GM13977 (cell line): ENCODE measurements around the gene LIMS1.
"Not testable (repeated sequence)": the region's sequence is repeated elsewhere in the genome, so short reads cannot be mapped to it uniquely, and the experiment has no call there.

Source experiments
- DNase-seq: peaks from one replicate; pipeline ENCODE4 v3.0.0; 2012; ENCODE audit warnings: low spot score
- in situ Hi-C: fragments of 300-500 bp; cut with MboI; formaldehyde crosslinking; loops from one replicate; pipeline ENCODE4 v1.12.0; 2022; ENCODE audit warnings: low sequenced_read_pairs, low pct_unique_long_range_greater_than_20kb, mixed read lengths, inconsistent platforms; ENCODE audit not compliant: unreplicated experiment
- TF ChIP-seq, protein P1 (sequence below): IDR thresholded peaks from 2 replicates; pipeline ENCODE4 v1.5.1; 2012; ENCODE audit warnings: mild to moderate bottlenecking, control low read depth; ENCODE audit not compliant: insufficient read depth; ENCODE audit errors: extremely low read depth, missing control alignments

The LIMS1 gene

DNA sequence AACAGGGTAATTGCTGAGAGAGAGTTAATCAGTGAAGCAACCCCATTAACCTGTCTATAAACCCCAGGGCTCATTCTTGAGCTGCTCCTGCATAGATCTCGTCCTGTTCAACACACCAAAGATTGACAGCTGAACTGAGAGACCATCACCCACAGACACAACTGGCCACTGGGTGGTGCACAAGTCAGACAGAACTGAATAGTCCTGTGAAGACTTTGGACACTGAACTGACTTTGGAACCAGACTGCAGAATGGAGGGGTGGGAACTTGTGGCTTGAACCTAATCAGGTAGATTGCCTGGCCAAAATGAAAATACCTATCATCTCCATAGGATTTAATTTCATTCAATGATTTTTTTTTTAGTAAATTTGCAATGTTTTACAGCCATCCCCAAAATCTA is 155.7 kb downstream of the LIMS1 start:
- in situ Hi-C loops, DNase-seq: not testable (repeated sequence)
- TF ChIP-seq, protein P1, sequence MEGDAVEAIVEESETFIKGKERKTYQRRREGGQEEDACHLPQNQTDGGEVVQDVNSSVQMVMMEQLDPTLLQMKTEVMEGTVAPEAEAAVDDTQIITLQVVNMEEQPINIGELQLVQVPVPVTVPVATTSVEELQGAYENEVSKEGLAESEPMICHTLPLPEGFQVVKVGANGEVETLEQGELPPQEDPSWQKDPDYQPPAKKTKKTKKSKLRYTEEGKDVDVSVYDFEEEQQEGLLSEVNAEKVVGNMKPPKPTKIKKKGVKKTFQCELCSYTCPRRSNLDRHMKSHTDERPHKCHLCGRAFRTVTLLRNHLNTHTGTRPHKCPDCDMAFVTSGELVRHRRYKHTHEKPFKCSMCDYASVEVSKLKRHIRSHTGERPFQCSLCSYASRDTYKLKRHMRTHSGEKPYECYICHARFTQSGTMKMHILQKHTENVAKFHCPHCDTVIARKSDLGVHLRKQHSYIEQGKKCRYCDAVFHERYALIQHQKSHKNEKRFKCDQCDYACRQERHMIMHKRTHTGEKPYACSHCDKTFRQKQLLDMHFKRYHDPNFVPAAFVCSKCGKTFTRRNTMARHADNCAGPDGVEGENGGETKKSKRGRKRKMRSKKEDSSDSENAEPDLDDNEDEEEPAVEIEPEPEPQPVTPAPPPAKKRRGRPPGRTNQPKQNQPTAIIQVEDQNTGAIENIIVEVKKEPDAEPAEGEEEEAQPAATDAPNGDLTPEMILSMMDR = peak; percentile 12

DNA sequence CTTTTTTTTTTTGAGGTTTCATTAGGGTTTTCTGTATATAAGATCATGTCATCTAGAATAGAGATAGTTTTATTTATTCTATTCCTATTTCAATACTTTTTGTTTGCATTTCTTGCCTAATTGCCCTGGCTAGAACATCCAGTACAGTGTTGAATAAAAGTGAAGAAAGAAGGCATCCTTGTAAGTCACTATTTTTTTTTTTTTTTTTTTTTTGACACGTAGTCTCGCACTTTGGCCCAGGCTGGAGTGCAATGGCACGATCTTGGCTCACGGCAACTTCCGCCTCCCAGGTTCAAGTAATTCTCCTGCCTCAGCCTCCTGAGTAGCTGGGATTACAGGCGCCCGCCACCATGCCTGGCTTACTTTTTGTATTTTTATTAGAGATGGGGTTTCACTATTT is 157.2 kb downstream of the LIMS1 start:
- in situ Hi-C loops = no loop called here
- TF ChIP-seq, protein P1 = no peak
- no peak for DNase-seq

GRCh38 chr2:108701208-108701607 is 166.9 kb downstream of the LIMS1 start:
- in situ Hi-C loops = no loop called here
- no peak for DNase-seq
- TF ChIP-seq, protein P1 = no peak

DNA sequence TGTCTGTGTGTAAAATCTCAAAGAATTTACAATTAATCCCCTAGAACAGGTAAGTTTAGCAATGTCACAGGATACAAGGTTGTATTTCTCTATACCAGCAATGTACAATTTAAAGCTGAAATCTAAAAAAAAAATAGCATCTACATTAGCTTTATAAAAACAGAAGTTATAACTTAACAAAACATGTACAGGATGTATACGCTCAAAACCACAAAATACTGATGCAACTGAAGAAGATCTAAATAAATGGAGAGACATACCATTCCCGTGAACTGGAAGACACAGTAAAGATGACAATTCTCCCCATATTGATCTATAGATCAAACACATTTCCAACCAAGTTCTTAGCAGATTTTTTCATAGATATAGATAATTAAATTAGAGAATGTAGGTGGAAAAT is 167.5 kb downstream of the LIMS1 start:
- TF ChIP-seq, protein P1 = no peak
- no peak for DNase-seq
- in situ Hi-C loops = no loop called here

DNA sequence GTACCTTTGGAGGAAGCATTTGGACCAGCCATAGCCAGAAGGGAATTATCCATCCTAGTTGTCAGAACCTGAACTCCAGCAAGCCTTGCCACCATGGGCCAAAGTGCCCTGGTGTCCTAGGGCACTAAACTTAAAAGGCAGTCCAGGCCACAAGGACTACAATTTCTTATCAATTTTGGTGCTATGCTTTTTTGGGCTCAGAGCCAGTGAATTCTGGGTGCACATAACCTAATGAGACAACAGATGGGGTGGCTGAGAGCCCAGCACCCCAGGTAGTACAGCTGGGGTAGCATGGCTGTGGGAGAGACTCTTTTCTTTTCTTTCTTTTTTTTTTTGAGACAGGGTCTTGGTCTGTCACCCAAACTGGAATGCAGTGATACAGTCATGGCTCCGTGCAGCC is 170.6 kb downstream of the LIMS1 start:
- TF ChIP-seq, protein P1 = no peak
- in situ Hi-C loops = no loop called here
- no peak for DNase-seq

DNA sequence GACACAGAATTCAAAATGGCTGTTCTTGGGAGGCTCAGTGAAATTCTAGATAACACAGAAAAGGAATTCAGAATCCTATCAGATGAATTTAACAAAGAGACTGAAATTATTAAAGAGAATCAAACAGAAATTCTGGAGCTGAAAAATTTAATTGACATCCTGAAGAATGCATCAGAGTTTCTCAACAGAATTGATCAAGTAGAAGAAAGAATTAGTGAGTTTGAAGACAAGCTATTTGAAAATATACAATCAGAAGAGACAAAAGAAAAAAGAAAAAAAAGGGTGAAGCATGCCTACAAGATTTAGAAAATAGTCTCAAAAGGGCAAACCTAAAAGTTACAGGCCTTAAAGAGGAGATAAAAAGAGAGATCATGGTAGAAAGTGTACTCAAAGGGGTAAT is 173.0 kb downstream of the LIMS1 start:
- TF ChIP-seq, protein P1 = no peak
- no peak for DNase-seq
- in situ Hi-C loops = no loop called here

GRCh38 chr2:108716971-108717370 is 182.7 kb downstream of the LIMS1 start:
- in situ Hi-C loops, DNase-seq: not testable (repeated sequence)
